ENCODE results near the gene AFTPH.

DNA sequence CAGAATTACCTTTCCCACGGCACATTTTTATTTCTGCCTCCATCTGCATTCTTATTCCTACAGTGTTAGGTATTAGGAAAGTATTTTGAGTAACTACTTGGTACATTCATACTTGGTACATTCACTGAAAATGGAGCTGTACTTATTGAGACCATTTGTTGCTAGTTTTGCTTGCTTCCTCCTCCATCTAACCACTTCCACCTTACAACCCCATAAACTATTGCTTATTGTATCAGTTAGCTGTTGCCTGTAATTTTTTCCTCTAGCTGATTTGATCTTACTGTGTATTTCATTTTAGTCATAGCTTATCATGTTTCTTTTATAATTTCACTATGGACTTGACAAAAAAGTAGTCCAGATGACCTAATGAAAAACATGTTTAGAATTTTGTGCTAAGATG, 50.7 kb downstream of the AFTPH start:
- TF ChIP-seq CTCF (IDR thresholded peaks at IDR 0.05), result no peak
- no peak for TF ChIP-seq POLR2A (IDR thresholded peaks at IDR 0.05)

Data from body of pancreas (tissue), 4 donors.